Activated CD4-positive, alpha-beta T cell treated with anti-CD3 and anti-CD28 coated beads for 1 hour (primary cell): ENCODE data around the gene TMEM220.
"Not testable (repeated sequence)": the region's sequence is repeated elsewhere in the genome, so short reads cannot be mapped to it uniquely, and the experiment has no call there.

Source experiments
- DNase-seq: peaks from one replicate; pipeline ENCODE4 v3.0.0-alpha.2; 2020

TMEM220 gene

GRCh38 chr17:10754861-10755591 is 25.2 kb upstream of the TMEM220 start:
- DNase-seq: no peak

GRCh38 chr17:10754109-10754508 is 24.3 kb upstream of the TMEM220 start:
- no peak for DNase-seq

GRCh38 chr17:10752696-10753095 is 22.9 kb upstream of the TMEM220 start:
- DNase-seq: no peak

- DNase-seq: no peak
Measured at GRCh38 chr17:10751563-10751962, 21.7 kb upstream of the TMEM220 start.

DNA sequence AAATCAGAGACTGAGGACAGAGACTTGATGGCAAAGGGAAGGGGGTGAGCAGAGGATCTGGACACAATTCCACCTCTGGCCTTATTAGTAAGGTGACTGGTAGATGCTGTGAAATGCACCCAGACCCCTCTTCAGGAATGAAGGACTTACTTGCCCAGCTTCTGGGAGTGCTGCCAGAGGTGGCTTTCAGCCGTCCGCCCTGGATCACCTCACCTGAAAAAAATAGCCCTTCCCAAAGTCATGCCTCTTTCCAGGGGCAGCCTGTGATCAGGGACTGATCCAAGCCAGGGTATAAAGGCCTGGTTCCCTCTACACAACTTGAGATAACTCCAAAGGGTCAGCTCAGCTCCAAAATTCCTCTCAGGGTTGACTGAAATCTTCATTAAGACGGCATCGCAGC is 20.4 kb upstream of the TMEM220 start:
- DNase-seq: no peak

DNA sequence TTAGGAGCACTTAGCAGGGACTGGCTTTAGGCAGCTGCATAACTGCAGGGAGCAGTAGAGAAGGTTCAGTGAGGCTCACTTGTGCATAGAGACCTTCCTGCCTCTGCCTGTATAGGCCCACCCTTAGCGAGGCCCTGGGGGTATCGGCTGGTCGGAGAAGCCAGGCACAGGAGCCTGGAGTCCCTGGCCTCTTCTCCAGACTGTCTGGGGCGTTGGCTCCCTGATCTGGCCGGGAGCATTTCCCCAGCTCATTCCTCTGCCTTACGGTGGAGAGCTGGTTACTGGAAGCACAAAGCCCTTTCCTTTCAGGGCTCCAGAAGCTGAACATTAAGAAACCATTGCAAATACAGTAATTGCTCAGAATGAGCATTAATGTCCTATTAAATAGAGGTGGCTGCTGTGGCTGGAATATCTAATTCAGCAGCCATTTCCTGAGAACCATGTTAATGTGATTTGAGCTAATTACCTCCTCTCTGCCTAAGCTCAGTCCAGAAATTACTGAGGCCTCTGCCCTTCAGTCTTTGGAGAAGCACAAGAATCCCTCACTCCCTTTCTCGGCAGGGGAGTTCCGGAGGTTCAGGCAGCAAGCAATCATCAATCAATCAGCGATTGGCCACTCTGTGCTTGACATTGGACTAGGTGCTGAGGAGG is 18.8 kb upstream of the TMEM220 start:
- DNase-seq: no peak

DNA sequence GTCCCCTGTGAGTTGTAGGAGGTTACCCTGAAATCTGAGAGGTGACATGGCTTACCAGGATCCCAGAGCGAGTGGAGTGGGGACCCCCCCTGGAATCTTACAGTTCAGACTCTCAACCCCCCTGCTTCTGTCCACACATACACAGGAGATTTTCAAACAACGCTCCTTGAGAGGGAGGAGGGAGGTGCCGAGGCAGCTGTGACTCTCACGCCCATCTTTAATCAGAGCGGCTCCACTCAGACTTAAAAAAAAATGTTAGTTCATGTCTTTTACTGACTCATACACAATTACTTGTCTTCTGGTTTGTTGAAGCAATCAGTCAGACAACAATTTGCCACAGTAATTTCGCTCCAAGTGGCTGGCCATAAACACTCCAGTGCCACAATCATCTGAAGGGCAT is 15.4 kb upstream of the TMEM220 start:
- DNase-seq: no peak

DNA sequence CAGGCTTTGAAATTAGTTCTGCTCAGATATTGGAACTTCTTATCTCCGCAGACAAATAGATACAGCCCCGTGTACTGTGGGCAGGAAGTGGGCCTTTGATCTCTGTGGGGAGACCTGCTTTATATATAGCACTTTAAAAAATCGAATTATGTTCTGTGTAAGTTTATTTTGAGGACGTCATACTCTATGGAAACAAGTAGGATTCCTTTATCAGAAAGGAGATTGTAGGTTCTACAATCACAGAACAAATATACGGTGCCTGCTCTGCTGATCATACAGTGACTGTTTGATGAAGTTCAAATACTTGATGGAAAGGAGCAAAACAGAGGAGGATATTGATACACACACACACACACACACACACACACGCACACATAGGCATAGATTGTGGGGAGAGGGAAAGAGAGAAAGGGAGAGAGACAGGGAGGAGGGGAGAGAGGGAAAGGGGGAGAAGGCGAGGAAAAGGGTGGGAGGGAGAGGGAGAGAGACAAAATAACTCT is 14.7 kb upstream of the TMEM220 start:
- DNase-seq: no peak

DNA sequence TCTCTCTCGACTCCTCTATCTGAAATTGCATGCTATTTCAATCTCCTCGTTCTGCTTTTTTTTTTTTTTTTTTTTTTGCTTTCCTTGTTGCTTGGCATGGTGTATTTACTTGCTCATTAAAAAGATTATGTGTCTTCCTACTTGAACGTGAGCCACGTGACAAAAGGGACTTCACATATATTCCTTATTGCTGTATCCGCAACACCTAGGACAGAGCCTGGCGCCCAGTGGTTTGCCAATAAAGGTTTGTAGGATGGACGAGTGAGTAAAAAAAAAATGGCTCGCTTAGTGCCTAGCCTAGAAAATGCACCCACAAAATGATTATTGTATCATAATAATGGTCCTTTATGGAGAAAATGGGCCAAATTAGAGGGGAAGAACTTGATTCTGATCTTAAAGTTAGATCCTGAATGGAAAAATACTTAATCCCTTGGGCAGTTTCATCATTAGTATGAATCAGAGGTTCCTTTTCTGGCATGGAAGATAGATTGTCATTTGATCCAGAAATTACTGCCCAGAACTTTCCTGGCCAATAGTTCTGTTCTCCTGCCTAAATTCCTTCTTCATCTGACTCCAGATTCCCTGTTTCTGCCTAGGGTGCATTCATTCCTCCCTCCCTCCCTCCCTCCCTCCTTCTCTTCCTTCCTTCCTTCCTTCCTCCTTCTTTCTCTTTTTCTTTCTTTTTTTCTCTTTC is 13.6 kb upstream of the TMEM220 start:
- no peak for DNase-seq

DNA sequence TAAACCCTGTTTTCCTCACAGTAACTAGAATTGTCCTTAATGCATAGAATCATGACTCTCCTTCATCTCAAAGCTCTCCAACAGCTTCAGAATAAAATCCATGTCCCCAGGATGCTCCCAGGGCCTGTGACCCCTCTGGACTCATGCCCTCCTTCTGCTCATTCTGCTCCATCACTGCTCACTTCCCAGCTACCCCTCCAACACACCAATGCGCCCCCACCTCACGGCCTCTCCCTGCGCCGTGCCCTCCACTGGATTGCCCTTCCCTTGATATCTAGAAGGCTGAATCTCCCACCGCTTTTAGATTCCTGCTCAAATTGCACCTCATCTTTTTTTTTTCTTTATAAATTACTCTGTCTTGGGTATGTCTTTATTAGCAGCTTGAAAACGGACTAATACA is 12.6 kb upstream of the TMEM220 start:
- no peak for DNase-seq

DNA sequence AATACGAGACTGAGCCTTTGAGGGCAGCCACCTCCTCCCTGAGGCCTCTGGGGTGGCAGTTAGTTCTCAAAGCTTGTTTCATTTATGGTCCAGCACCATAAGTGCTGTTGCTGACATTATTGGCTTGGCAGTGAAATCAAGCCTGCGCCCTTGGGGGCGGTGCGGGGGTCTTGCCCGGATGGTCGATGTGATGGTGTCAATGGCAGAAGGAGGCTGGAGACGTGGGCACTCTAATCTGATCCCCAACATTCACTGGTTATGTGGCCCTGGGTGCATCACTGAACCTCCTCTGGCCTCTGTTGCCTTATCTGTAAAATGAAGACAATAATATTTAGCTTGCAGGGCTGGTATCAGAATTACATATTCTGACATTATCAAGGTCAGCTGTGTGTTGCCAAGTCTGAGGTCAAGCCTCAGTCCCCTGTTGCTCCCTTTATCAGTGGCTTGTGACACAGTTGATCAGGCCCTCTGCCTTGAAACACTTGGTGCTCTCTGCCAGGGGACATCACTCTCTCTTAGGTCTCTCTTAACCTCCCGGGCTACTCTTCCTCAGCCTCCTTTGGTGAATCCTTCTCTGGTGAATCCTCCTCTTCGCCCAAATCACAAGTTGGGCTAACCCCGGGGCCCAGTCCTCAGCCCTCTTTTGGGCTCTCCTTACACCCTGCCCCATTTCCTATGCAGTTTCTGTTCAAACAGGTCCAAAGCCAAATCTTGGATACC is 11.8 kb upstream of the TMEM220 start:
- no peak for DNase-seq

DNA sequence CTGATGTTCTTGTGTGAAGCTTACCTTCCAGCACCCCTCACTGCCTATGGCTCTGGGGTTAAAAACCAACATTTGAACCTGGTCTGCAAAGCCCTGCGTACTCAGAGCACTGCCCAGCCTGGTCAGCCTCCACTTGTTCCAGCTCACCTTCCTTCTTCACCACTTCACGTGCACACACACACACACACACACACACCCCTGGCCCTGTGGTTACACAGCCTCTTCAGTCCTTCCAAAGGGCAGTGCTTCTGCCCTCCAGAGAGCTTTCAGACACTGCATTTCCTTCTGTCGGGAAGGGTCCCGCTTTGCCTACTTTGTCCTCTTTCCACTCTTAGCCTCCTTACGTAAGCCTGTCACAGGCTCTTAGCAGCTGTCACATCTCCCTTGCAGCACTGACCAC is 9.6 kb upstream of the TMEM220 start:
- no peak for DNase-seq

DNA sequence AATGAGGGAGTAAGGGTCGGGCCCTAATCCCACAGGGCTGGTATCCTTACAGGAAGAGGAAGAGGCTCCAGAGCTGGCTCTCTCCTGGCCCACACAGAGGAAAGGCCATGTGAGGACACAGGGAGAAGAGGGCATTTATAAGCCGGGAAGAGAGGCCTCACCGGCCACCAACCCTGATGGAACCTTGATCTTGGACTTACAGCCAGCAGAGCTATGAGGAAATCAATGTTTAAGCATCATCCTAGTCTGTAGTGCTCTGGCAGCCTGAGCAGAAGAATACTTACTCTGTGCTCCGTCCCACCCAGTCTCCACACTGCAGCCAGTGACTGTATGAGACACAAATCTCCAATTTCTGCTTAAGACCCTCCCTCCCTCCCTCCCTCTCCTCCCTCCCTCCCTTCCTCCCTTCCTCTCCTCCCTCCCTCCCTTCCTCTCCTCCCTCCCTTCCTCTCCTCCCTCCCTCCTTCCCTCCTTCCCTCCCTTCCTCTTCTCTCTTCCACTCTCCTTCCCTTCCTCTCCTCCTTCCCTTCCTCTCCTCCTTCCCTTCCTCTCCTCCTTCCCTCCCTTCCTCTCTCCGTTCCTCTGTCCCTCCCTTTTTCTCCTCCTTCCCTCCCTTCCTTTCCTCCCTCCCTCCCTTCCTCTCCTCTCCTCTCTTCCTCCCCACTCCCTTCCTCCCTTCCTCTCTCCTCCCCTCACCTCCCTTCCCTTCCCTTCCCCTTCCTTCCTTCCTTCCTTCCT is 8.9 kb upstream of the TMEM220 start:
- DNase-seq: no peak

DNA sequence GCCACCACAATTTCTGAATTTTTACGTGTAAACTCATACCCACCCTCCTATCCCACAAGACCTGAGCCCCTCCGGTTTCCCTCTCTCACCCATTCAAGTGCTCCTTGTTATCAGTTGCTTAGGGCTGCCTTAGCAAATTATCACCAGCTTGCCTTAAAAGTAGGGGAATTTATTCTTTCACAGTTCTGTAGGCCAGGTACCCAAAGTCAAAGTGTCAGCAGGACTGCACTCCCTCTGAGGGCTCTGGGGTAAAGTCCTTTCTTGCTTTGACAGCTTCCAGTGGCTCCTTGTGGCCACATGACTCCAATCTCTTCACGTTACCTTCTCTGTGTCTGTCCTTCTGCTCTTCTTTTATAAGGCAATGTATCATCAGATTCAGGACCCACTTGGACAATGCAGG is 7.9 kb upstream of the TMEM220 start:
- no peak for DNase-seq

DNA sequence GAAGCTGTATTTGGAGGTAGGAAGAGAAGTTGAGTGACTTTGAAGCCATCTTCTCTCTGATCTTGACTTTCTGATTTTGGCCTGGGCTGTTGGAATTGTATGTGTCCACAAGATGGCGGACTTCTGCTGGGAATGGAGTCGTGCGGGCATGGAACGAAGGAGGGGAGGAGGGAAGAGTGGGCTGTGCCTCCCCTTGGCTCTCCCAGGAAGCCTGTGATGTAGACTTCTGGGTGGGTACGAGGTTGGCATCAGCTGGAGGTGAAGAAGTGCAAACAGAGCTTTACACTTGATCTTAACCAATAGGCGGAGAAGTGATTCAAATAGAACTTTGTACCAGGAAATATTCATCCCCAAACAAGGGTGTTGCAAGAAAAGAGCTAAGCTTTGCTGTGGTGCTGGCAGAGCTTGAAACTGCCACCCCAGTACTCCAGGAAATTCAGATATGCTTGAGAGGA is 7.4 kb upstream of the TMEM220 start:
- DNase-seq: no peak

DNA sequence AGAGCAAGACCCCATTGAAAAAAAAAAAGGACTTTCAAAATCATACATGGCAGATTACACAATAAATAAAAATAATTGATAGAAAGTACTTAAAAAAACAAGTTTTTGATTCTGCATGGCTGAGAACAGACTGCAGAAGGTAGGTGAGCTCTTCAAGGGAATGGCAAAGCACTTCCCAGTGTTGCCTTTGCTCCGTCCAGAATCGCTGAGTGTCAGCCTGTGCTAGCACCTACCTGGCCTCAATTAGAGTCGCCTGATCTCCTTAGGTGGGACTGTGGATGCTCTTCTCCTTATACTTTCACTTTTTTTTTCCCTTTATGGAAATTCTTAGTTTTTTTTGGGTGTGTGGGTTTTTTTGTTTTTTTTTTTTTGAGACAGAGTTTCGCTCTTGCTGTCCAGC is 6.0 kb upstream of the TMEM220 start:
- no peak for DNase-seq

- no peak for DNase-seq
Measured at GRCh38 chr17:10735251-10735650, 5.4 kb upstream of the TMEM220 start.

- DNase-seq: no peak
Measured at GRCh38 chr17:10733666-10734065, 3.8 kb upstream of the TMEM220 start.

- not testable (repeated sequence) for DNase-seq
Measured at GRCh38 chr17:10732121-10732520, 2.3 kb upstream of the TMEM220 start.

DNA sequence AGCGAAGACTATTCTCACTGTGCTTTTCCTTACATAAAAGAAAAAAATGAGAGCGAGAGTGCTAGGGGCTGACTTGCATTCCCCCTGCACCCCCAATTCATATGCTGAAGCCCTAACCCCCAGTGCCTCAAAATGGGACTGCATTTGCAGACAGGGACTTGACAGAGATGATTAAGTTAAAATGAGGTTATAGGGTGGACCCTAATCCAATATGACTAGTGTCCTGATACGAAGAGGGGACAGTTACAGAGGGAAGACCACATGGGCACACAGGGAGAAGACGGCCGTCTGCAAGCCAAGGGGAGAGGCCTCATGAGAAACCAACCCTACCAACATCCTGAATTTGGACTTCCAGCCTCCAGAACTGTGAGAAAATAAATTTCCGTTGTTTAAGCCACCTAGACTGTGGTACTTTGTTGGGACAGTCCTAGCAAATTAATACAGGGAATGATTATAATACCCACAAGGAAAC is 1.6 kb upstream of the TMEM220 start:
- DNase-seq: no peak

GRCh38 chr17:10730247-10730646 is 424 bp upstream of the TMEM220 start:
- not testable (repeated sequence) for DNase-seq

DNA sequence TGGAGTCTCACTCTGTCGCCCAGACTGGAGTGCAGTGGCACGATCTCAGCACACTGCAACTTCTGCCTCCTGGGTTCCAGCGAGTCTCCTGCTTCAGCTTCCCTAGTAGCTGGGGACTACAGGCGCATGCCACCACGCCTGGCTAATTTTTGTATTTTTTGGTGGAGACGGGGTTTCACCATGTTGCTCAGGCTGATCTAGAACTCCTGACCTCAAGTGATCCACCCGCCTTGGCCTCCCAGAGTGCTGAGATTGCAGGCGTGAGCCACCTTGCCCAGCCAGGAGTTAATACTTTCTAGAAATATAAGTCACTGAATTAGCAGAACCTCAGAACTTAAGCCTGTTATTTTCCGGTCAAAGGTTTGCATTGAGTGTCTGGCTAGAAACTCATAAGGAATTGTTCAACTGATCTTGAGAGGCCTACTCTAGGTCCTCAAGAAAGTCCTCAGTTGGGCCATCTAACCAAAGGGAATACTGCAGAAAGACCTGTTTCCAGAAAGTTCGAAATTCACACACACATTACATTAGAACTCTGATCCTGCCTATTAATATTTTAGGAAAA is 1.4 kb downstream of the TMEM220 start:
- no peak for DNase-seq
